ENCODE data around the gene CENPB.

- no peak for TF ChIP-seq EZH2 (IDR thresholded peaks at IDR 0.05; ENCODE audit: insufficient read depth, poor library complexity, severe bottlenecking)
- TF ChIP-seq EZH2phosphoT487 (IDR thresholded peaks at IDR 0.05; ENCODE audit: insufficient read depth, low read depth), result no peak
Measured at GRCh38 chr20:3804254-3804751, 17.8 kb upstream of the CENPB start.

Measured in GM23248 (cell line).